Activated CD4-positive, alpha-beta T cell treated with anti-CD3 and anti-CD28 coated beads for 48 hours (primary cell): ENCODE measurements around the gene PCDHGA6.

Source experiments
- DNase-seq: peaks from one replicate; pipeline ENCODE4 v3.0.0-alpha.2; 2020

PCDHGA6 gene

GRCh38 chr5:141422742-141423291 lies 49.1 kb downstream of the PCDHGA6 start:
- no peak for DNase-seq

GRCh38 chr5:141427783-141428426 lies 54.2 kb downstream of the PCDHGA6 start:
- DNase-seq = no peak
